HG03342 (cell line): Measurements from ENCODE around the gene GFAP.

ENCODE experiments used
- ATAC-seq: cut with Tn5 transposase; IDR thresholded peaks from one replicate; pipeline ENCODE4 v1.9.1; 2021; ENCODE audit warnings: mild to moderate bottlenecking, moderate library complexity; ENCODE audit not compliant: unreplicated experiment

GFAP gene

GRCh38 chr17:44867841-44868240 lies 47.5 kb downstream of the GFAP start:
- ATAC-seq = no peak

- ATAC-seq = no peak
Observed at GRCh38 chr17:44865931-44866330, 49.4 kb downstream of the GFAP start.

GRCh38 chr17:44865231-44865660 lies 50.1 kb downstream of the GFAP start:
- ATAC-seq = no peak

- ATAC-seq = no peak
Observed at GRCh38 chr17:44864831-44865230, 50.5 kb downstream of the GFAP start.

GRCh38 chr17:44863061-44863918 lies 52.0 kb downstream of the GFAP start:
- ATAC-seq = no peak

- ATAC-seq = no peak
Observed at GRCh38 chr17:44862278-44862914, 52.9 kb downstream of the GFAP start.

GRCh38 chr17:44859701-44860100 lies 55.6 kb downstream of the GFAP start:
- no peak for ATAC-seq

- no peak for ATAC-seq
Observed at GRCh38 chr17:44854192-44854591, 61.1 kb downstream of the GFAP start.
